Ovary (tissue), 9 donors: ENCODE data around the gene EVA1A. TPM values are rescaled to one million over a fixed set of nuclear protein-coding genes. Genes with fewer than 3 reads are reported as not detected.

Source experiments
- DNase-seq, 5 donors: peaks; one replicate each; pipeline ENCODE4 v3.0.0-alpha.2; 2019 to 2020
- H3K27ac ChIP-seq, 2 donors: fragments of 200-600 bp; one replicate each; pipeline versions ENCODE4 v1.5.1 to v1.8.0; 2019 to 2022
- H3K27me3 ChIP-seq: fragments of 200-600 bp; one replicate; pipeline ENCODE4 v1.8.0; 2022
- H3K36me3 ChIP-seq: fragments of 200-600 bp; sonication (generic); one replicate; pipeline ENCODE4 v1.5.1; 2019
- H3K4me1 ChIP-seq: one replicate; pipeline ENCODE4 v1.8.1; 2013; ENCODE audit warnings: mild to moderate bottlenecking, moderate library complexity; ENCODE audit not compliant: insufficient read depth
- H3K4me3 ChIP-seq: fragments of 200-600 bp; sonication (generic); one replicate; pipeline ENCODE4 v1.5.1; 2017
- H3K9me3 ChIP-seq, 2 donors: fragments of 200-600 bp in 1 of 2; sonication (generic) in 1 of 2; one replicate each; pipeline versions ENCODE4 v1.5.1 to v1.8.1; 2013 to 2019; ENCODE audit warnings: mild to moderate bottlenecking in 1 of 2, moderate library complexity in 1 of 2
- EP300 ChIP-seq: sonication (generic); formaldehyde crosslinking; IDR thresholded peaks from one replicate; pipeline ENCODE4 v1.6.1; 2017; ENCODE audit warnings: antibody characterized with exemption
- POLR2A ChIP-seq: fragments of 450-650 bp; IDR thresholded peaks from one replicate; pipeline ENCODE4 v1.6.1; 2017; ENCODE audit warnings: antibody characterized with exemption, mild to moderate bottlenecking, moderate library complexity
- WGBS, 3 donors: extraction: QIAGEN DNeasy Blood & Tissue Kit in 1 of 3; methylation state at CpG; one replicate each; pipeline versions ENCODE4 v1.1.5 to v1.1.7; 2013 to 2017; 5-methylcytosine and 5-hydroxymethylcytosine counted together
- intact Hi-C, 4 donors: fragments of 100-400 bp; cut with DNase I; formaldehyde crosslinking; loops; one replicate each; pipeline versions ENCODE4 v1.11.0 to v1.15.1; 2022 to 2023
- polyA plus RNA-seq, 2 donors: library from polyadenylated mRNA; stranded (reverse); fragments of 200-250 nt in 1 of 2; fragments of 350-450 nt in 1 of 2; fragmentation: Illumina TruSeq in 1 of 2; extraction: RNeasy Lipid Tissue Mini Kit (QIAGEN cat#74804) in 1 of 2; gene quantifications; one replicate each; pipeline ENCODE4 v1.2.3, GENCODE V29; 2013 to 2014
- small RNA-seq: library from RNA; depleted of rRNA; stranded (forward); fragments of <200 nt; gene quantifications from one replicate; pipeline ENCODE3, GENCODE V24; 2016
- total RNA-seq, 7 donors: library from RNA; depleted of rRNA in 2 of 7; stranded (reverse); fragments of >200 nt in 2 of 7; fragmentation: NEBNext Ultra II Directional in 3 of 7; extraction: Animal tissue kit (Norgen Biotek cat#: 25700) in 3 of 7; gene quantifications; one replicate each; pipeline versions ENCODE4 v1.1.0 to v1.2.4, GENCODE V29; 2016 to 2023
- TF ChIP-seq, protein P1 (sequence below), 3 donors: fragments of 450-650 bp in 2 of 3; fragments of 200-600 bp in 1 of 3; IDR thresholded peaks; one replicate each; pipeline versions ENCODE4 v1.5.1 to v1.8.0; 2016 to 2022; ENCODE audit warnings: antibody characterized with exemption in 3 of 3, mild to moderate bottlenecking in 1 of 3
- donor health status: DM: no; HTN: no; CAD: no; lungs with moderate emphysema.
- donor health status: DM: no; HTN: no; CAD: no.
- donor health status: Bipolar disorder and iron deficiency.
- donor health status: DM: yes; HTN: yes; CAD: no.
- donor health status: DM: no; HTN: no; CAD: no.
- donor health status: DM: yes; HTN: yes; CAD: no.

EVA1A gene
- total and polyA plus RNA-seq, 9 donors, result 0.62 to 12.2 (median 1.4) TPM

DNA sequence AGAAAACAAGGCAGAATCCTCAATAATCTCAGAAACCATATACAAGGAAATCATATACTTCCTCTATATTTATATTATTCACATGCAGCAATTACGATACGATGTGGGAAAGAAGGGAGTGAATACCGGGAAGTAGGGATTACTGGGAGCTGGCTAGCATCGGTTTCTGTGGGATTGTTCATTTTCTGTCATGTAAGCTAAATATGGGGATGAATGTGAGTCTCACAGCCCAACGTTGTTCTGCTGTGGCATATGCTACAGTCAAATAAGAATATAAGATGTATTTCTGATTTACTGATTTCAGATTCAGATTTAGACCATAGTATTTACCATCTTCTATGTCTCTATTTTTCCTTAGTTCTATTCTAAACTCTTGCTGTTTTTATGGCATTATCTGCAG, 113.6 kb downstream of the EVA1A start:
- TF ChIP-seq, protein P1, sequence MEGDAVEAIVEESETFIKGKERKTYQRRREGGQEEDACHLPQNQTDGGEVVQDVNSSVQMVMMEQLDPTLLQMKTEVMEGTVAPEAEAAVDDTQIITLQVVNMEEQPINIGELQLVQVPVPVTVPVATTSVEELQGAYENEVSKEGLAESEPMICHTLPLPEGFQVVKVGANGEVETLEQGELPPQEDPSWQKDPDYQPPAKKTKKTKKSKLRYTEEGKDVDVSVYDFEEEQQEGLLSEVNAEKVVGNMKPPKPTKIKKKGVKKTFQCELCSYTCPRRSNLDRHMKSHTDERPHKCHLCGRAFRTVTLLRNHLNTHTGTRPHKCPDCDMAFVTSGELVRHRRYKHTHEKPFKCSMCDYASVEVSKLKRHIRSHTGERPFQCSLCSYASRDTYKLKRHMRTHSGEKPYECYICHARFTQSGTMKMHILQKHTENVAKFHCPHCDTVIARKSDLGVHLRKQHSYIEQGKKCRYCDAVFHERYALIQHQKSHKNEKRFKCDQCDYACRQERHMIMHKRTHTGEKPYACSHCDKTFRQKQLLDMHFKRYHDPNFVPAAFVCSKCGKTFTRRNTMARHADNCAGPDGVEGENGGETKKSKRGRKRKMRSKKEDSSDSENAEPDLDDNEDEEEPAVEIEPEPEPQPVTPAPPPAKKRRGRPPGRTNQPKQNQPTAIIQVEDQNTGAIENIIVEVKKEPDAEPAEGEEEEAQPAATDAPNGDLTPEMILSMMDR (IDR thresholded peaks at IDR 0.05), result no peak
- TF ChIP-seq POLR2A (no peak), EP300 (no peak)
- DNase-seq, result no peak

More for the DNA sequence above, 113.6 kb downstream of the EVA1A start:
- intact Hi-C loops, result no loop called here
- Histone ChIP-seq H3K4me3 (no peak overlapping the region), H3K27me3 (no peaks in the 10 kb centered on the region), H3K9me3 (no peaks in the 10 kb centered on the region), H3K4me1 (no peaks in the 10 kb centered on the region), H3K27ac (no peak overlapping the region), H3K36me3 (no peaks in the 10 kb centered on the region)
- WGBS, 3 donors, result 83 to 87% (median 85%) methylated on average over 5 of the region's 5 CpGs

Small RNAs within 50 kb of the gene (small RNA-seq; reads per million reads assigned to genes)
- gene RF01233, result not detected

Other genes with a start within 250 kb of the EVA1A start
- 10 to 100 TPM; 20.5 to 46.8 (median 34.1) TPM for gene MRPL19, start 85.8 kb upstream of the EVA1A start, total RNA-seq
- gene MRPL19, start 85.8 kb upstream of the EVA1A start, polyA plus RNA-seq, result 10 to 100 TPM; 11.9 to 30.5 TPM
- gene GCFC2, start 150.0 kb upstream of the EVA1A start, total RNA-seq, result 10 to 100 TPM; 23.7 to 40.5 (median 24.6) TPM
- 10 to 100 TPM; 15.8 to 16.9 TPM for gene GCFC2, start 150.0 kb upstream of the EVA1A start, polyA plus RNA-seq